Astrocyte of the cerebellum (primary cell): ENCODE results near the gene AAGAB.

ENCODE experiments used
- DNase-seq: peaks from one replicate; pipeline ENCODE4 v3.0.0-alpha.2; 2011; ENCODE audit warnings: low read depth
- H3K4me3 ChIP-seq: 2 replicates; pipeline ENCODE4 v1.5.1; 2011; ENCODE audit warnings: mild to moderate bottlenecking, low read depth, low read length, moderate library complexity
- in situ Hi-C: cut with HindIII; loops from 2 replicates; pipeline ENCODE4 v1.10.0; 2017; ENCODE audit warnings: low sequenced_read_pairs
- TF ChIP-seq, protein P1 (sequence below): IDR thresholded peaks from 2 replicates; pipeline ENCODE4 v1.5.1; 2012; ENCODE audit warnings: low read length, low read depth, moderate library complexity, mild to moderate bottlenecking; ENCODE audit errors: missing control alignments

Gene AAGAB

DNA sequence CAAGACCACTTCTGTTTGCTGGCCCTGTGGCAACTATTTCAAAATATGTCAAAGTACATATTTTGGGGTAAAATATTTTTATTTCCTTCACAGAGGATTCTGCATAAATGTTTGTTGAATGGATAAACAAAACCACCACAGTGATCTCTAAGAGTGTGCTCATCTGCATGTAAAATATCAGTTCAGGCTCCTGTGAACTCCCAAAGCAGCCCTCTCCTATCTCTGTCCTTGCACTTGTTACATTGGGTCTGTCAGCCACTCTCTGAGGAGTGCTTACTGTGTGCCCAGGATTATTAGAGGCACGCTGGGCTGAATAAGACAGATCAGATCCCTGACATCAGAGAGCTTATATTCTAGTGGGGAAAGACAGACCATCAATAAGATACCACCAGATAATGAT, 27.3 kb upstream of the AAGAB start:
- TF ChIP-seq, protein P1, sequence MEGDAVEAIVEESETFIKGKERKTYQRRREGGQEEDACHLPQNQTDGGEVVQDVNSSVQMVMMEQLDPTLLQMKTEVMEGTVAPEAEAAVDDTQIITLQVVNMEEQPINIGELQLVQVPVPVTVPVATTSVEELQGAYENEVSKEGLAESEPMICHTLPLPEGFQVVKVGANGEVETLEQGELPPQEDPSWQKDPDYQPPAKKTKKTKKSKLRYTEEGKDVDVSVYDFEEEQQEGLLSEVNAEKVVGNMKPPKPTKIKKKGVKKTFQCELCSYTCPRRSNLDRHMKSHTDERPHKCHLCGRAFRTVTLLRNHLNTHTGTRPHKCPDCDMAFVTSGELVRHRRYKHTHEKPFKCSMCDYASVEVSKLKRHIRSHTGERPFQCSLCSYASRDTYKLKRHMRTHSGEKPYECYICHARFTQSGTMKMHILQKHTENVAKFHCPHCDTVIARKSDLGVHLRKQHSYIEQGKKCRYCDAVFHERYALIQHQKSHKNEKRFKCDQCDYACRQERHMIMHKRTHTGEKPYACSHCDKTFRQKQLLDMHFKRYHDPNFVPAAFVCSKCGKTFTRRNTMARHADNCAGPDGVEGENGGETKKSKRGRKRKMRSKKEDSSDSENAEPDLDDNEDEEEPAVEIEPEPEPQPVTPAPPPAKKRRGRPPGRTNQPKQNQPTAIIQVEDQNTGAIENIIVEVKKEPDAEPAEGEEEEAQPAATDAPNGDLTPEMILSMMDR: no peak
- no peak for DNase-seq
- in situ Hi-C loops: no loop called here

DNA sequence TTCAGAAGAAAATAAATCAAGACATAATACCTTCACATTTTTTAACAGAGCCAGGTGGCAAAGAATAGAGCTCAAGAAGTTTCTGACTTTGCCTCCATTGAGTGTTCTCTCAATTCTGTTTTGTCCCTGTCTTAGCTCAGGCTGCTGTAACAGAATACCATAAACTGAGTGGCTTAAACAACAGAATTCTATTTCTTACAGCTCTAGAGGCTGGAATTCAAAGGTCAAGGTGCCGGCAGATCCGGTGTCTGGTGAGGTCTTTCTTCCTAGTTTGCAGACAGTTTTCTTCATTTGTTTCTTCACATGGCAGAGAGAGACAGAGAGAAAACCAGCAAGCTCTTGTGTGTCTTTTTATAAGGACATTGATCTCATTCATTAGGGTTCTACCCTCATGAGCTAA, 25.8 kb upstream of the AAGAB start:
- H3K4me3 ChIP-seq: no peak overlapping the region
- TF ChIP-seq, protein P1: no peak
- no peak for DNase-seq
- in situ Hi-C loops: no loop called here

More for the DNA sequence above, 27.3 kb upstream of the AAGAB start:
- no peak overlapping the region for H3K4me3 ChIP-seq

DNA sequence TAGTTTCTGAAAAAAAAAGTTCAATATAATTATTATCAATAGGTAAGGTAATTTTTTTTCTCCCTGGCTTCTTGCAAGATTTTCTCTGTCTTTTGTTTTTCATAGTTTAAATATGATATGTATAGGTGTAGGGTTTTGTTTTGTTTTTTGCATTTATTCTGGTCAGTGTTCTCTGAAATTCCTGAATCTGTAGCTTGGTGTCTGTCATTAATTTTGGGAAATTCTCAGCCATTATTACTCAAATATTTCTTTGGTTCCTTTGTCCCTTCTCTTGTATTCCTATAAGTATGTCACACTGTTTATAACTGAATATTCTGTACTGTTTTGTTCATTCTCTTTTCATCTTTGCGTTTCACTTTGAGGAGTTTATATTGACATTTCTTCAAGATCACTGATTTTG, 22.2 kb upstream of the AAGAB start:
- in situ Hi-C loops: no loop called here
- DNase-seq: no peak

DNA sequence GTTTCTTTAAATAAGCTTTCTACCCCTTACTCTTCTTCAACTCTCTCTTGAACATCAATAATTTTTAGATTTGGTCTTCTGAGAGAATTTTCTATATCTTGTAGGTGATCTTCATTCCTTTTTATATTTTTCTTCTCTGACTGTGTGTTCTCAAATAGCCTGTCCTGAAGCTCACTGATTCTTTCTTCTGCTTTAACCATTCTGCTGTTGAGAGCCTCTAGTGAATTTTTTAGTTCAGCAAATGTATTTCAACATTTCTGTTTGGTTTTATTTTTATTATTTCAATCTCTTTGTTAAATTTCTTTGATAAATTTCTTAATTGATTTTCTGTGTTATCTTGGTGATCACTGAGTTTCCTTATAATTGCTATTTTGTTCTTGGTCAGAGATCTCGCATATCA, 19.8 kb upstream of the AAGAB start:
- in situ Hi-C loops: no loop called here
- TF ChIP-seq, protein P1: no peak
- DNase-seq: no peak
- H3K4me3 ChIP-seq: no peak overlapping the region

More for the DNA sequence above, 22.2 kb upstream of the AAGAB start:
- no peak overlapping the region for H3K4me3 ChIP-seq
- TF ChIP-seq, protein P1: no peak

DNA sequence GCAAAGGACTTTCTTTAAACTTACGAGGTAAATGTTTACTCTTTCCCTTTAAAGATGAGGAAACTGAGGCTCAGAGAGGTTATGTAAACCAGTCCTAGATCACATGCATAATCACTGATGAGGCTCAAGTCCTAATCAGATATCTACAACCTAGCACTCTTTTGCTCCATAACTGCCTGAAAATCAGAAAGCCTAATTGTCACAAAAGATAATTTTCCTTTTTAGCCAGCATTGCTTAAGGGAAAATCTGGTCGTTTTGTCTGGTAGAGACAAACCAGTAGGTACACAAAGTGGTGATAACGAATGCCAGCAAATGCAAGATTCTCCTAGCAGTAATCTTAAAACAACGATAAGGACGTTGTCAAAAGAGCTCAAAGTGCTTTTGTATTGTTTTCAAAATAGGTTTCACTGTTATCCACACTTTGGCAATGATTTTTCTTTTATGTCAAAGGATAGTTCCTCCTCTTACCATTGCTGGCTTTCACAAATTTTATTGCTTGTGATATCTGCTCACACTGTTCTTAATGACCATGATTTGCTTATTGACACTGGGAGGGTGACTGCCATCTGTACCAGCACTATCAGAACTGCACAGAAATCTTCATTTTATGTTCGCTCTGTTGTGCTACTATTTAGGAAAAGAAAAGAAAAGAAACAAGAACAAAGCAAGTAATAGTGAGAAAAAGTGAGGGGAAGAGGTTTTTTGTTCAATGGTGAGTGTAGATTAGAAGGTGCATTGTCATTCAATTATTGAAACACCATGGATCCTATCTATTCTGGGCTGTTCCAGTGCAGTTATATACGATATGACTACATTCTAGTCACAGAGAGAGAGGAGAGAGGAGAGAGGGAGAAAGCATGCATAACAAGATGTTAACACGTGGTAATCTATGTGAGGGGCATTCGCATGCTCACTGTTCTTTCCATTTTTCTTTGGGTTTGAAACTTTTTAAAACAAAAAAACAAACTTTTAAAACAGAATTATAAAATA, 13.8 kb upstream of the AAGAB start:
- no peak overlapping the region for H3K4me3 ChIP-seq
- DNase-seq: no peak
- in situ Hi-C loops: no loop called here
- TF ChIP-seq, protein P1: no peak

DNA sequence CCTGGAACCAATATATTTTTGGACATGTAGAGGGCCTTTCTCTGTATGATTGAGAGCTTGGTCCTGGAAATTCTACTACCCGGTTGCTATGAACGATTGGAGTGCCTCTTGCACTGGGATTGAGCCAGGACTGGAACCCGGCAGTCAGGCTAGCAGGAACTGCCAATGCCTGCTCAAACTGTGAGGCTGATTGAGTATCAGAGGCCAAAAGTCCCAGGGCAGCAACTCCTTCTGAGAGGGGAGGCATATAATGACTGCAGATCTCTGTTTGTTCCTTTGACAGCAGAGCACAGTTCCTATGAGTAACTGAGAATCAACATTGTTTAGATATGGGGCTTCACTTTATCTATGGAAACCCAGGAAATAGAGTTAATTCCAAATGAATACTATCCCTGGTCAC, 13.0 kb upstream of the AAGAB start:
- in situ Hi-C loops: no loop called here

More for the DNA sequence above, 13.0 kb upstream of the AAGAB start:
- H3K4me3 ChIP-seq: no peak overlapping the region
- TF ChIP-seq, protein P1: no peak
- no peak for DNase-seq
